Measurements from ENCODE around the gene CYP11A1.
"Not testable (repeated sequence)": the region's sequence is repeated elsewhere in the genome, so short reads cannot be mapped to it uniquely, and the experiment has no call there.

CYP11A1 gene

DNA sequence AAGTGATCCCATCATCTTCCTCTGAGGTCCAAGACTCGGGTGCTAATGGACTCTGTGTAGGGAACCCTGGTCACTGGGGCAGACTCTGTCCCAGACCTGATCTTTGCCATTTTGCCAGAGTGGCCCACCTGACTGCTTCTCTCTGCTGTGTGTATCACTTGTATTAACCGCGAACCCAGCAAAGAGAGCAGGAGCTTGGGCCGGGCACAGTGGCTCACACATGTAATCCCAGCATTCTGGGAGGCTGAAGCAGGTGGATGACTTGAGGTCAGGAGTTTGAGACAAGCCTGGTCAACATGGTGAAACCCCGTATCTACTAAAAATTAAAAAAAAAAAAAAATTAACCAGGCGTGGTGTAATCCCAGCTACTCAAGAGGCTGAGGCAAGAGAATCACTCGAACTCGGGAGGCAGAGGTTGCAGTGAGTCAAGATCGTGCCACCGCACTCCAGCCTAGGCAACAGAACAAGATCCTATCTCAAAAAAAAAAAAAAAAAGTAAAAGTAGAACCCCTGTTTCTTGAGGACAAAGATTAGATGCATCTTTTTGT is 32.9 kb upstream of the CYP11A1 start:
- no peak for DNase-seq

- DNase-seq: no peak
Observed at GRCh38 chr15:74399511-74400312, 32.3 kb upstream of the CYP11A1 start.

GRCh38 chr15:74399100-74399499 is 31.7 kb upstream of the CYP11A1 start:
- no peak for DNase-seq

DNA sequence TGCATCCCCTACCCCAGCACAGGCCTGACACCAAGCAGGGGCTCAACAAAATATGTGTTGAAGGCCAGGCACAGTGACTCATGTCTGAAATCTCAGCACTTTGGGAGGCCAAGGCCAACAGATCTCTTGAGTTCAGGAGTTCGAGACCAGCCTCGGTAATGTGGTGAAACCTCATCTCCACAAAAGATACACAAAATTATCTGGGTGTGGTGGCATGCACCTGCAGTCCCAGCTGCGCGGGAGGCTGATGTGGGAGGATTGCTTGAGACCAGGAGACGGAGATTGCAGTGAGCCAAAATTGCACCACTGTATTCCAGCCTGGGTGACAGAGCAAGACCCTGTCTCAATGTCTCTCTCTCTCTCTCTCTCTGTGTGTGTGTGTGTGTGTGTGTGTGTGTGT is 30.7 kb upstream of the CYP11A1 start:
- DNase-seq: no peak

GRCh38 chr15:74397239-74398068 is 30.0 kb upstream of the CYP11A1 start:
- DNase-seq: no peak

- DNase-seq: peak; percentile 26
Observed at GRCh38 chr15:74396445-74397238, 29.2 kb upstream of the CYP11A1 start.

- no peak for DNase-seq
Observed at GRCh38 chr15:74396146-74396438, 28.6 kb upstream of the CYP11A1 start.

DNA sequence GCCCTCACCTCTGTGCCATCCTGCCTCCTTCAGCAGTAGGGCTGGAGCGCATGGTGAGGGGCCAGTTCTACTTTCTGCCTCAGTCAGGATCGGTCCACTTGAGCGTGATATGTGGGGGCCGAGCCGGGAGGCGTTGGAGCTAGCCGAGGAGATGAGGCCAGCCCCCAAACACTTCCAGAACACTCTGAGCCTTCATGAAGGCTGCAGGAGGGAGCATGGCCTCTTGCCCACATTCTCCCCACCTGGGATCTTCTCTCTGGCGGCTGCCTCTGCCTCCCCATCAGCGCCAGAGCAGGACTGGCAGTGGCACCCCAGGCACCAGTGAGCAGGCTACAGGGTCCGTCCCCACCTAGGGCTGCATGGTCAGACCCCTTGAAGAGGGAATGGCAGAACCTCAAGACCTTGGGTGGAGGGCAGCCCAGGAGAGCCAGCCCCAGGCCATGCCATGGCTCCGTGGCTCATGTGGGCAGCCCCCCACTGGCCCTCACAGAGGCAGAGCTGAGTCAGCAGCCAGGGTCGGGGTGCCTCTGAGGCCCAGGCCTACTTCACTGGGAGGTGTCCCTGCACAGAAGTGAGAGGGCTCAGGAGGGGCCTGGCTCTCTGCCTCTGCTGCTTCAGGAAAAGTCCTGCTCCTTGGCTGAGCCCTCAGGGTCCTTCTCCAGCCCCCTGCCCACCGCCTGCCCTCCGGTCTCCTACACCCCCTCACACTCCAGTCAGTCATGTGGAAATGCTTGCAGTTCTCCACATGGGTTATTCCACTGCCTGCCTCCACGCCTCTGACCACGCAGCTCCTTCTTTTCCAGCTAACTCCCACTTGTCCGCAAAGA is 28.1 kb upstream of the CYP11A1 start:
- DNase-seq: no peak

GRCh38 chr15:74394090-74394846 is 26.8 kb upstream of the CYP11A1 start:
- DNase-seq: no peak

DNA sequence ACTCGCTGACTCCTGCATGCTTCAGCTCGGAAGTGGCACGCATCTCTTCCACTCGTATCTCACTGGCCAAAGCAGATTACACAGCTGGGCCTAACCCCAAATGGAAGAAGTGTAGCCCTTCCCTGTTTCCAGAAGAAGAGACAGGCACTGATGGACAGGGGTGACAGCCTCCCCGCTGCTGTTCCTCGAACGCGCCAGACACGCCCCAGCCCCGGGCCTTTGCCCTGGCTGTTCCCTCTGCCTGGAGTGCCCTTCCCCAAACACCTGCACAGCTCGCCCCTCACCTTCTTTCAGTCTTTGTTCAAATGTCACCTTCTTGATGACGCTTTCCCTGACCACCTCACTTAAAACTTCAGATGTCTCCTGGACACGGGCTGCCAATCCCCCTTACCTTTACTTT is 26.0 kb upstream of the CYP11A1 start:
- no peak for DNase-seq

GRCh38 chr15:74392902-74393301 is 25.5 kb upstream of the CYP11A1 start:
- no peak for DNase-seq

GRCh38 chr15:74392451-74392830 is 25.0 kb upstream of the CYP11A1 start:
- DNase-seq: no peak

- DNase-seq: no peak
Observed at GRCh38 chr15:74391582-74392450, 24.4 kb upstream of the CYP11A1 start.

- DNase-seq: no peak
Observed at GRCh38 chr15:74390647-74391288, 23.3 kb upstream of the CYP11A1 start.

GRCh38 chr15:74390049-74390646 is 22.7 kb upstream of the CYP11A1 start:
- not testable (repeated sequence) for DNase-seq

DNA sequence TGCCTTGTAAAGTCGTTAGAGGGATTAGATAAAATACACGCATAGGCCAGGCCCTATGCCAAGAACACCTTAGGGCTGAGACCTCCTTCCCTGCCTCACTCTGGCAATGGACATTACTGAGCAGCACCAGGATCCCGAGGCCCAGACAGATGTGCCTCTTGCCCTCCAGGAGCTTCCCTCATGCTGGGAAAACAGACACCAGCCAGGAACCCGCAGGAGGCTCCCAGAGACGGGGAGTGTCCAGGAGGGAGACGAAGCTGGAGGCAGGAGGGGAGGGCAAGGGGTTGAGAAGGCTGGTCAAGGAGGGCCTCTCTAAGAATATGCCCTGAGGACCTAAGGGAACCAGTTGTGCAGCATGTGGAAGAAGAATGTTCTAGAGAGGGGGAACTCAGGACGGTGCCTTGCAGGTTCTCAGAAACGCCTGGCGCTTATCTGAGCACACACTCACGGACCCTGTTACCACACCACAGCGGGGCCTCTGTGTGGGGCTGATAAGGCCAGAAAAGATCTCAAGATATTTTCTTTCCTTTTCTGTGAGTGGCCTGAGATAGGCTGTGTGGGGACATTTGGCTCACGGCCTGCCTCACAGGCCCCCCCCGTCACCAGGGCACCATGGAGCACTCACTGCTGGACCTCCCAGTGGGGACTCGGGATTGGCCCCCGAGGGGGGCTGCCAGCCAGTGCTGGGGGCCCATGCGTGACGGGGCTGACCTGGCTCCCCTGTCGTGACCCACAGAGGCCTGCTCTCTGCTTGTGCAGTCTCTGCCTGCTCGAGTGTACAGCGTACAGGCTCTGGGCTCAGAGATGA is 22.0 kb upstream of the CYP11A1 start:
- DNase-seq: peak; percentile 6

DNA sequence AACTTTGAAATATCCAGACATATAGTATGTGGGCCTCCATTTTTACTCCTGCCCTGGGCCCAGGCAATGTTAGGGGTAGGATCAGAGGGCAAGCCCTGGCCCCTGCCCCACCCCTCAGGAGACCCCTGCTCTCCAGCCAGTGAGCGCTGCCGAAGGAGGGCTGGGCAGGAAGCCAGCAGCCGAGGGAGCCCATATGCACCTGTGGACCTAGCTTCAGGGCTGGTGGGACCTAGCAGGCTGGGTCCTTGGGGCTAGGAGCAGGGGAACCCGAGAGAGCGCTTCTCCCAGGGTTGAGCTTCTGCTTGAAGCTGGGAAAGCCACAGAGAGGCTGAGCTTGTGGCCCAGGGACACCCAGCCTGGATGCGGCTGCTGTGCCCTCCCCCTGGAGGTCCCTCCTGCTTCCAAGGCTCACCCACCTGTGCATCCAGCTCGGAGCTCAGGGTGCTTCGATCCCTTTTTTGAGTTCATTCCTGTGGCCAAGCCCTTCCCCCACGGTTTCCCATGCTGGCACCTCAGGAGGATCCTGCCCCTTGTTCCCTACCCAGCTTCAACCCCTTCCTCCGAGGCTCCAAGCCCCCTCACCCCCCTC is 21.0 kb upstream of the CYP11A1 start:
- no peak for DNase-seq

GRCh38 chr15:74387621-74388362 is 20.3 kb upstream of the CYP11A1 start:
- no peak for DNase-seq
